B cell (primary cell): ENCODE results near the gene BACH2.

Experiments used
- EZH2 ChIP-seq: IDR thresholded peaks from 2 replicates; pipeline ENCODE4 v1.6.1; 2012; ENCODE audit warnings: borderline replicate concordance, low read depth, mild to moderate bottlenecking, moderate library complexity, low read length; ENCODE audit not compliant: insufficient read depth, poor library complexity, severe bottlenecking
- TF ChIP-seq, protein P1 (sequence below): fragments of 200-600 bp; IDR thresholded peaks from one replicate; pipeline ENCODE4 v1.8.0; 2022; ENCODE audit warnings: antibody characterized with exemption, mild to moderate bottlenecking

- TF ChIP-seq, protein P1, sequence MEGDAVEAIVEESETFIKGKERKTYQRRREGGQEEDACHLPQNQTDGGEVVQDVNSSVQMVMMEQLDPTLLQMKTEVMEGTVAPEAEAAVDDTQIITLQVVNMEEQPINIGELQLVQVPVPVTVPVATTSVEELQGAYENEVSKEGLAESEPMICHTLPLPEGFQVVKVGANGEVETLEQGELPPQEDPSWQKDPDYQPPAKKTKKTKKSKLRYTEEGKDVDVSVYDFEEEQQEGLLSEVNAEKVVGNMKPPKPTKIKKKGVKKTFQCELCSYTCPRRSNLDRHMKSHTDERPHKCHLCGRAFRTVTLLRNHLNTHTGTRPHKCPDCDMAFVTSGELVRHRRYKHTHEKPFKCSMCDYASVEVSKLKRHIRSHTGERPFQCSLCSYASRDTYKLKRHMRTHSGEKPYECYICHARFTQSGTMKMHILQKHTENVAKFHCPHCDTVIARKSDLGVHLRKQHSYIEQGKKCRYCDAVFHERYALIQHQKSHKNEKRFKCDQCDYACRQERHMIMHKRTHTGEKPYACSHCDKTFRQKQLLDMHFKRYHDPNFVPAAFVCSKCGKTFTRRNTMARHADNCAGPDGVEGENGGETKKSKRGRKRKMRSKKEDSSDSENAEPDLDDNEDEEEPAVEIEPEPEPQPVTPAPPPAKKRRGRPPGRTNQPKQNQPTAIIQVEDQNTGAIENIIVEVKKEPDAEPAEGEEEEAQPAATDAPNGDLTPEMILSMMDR: no peak
- no peak for TF ChIP-seq EZH2
Observed at GRCh38 chr6:90227673-90228072, 69.0 kb downstream of the BACH2 start.
